Gastroesophageal sphincter (tissue), 4 donors: ENCODE measurements around the gene FGFR3. TPM values are rescaled to one million over a fixed set of nuclear protein-coding genes. Genes with fewer than 3 reads are reported as not detected.

Experiments
- ATAC-seq: fragments of 150-250 bp; one replicate; pipeline ENCODE4 v1.9.1; 2016; ENCODE audit warnings: mild to moderate bottlenecking, moderate library complexity
- H3K27ac ChIP-seq, 4 donors: fragments of 200-600 bp; sonication (generic) in 3 of 4; 1 replicate in 3 of 4; 2 replicates in 1 of 4; pipeline ENCODE4 v1.5.1; 2016 to 2019
- H3K27me3 ChIP-seq: fragments of 200-600 bp; sonication (generic); one replicate; pipeline ENCODE4 v1.5.1; 2019
- H3K36me3 ChIP-seq, 2 donors: fragments of 200-600 bp; sonication (generic); one replicate each; pipeline ENCODE4 v1.5.1; 2019; ENCODE audit warnings: control low read depth in 1 of 2
- H3K4me1 ChIP-seq, 3 donors: fragments of 200-600 bp; sonication (generic); 1 replicate in 2 of 3; 2 replicates in 1 of 3; pipeline ENCODE4 v1.5.1; 2016 to 2019; ENCODE audit warnings: control low read depth in 2 of 3
- H3K4me3 ChIP-seq, 2 donors: fragments of 200-600 bp; sonication (generic); one replicate each; pipeline ENCODE4 v1.5.1; 2019; ENCODE audit warnings: mild to moderate bottlenecking in 1 of 2, moderate library complexity in 1 of 2
- H3K9me3 ChIP-seq, 3 donors: fragments of 200-600 bp; sonication (generic); one replicate each; pipeline ENCODE4 v1.5.1; 2017 to 2019; ENCODE audit warnings: control low read depth in 2 of 3
- EP300 ChIP-seq: sonication (generic); formaldehyde crosslinking; IDR thresholded peaks from one replicate; pipeline ENCODE4 v1.6.1; 2017; ENCODE audit warnings: antibody characterized with exemption, mild to moderate bottlenecking
- POLR2A ChIP-seq, 2 donors: fragments of 450-650 bp; IDR thresholded peaks; one replicate each; pipeline ENCODE4 v1.6.1; 2017; ENCODE audit warnings: antibody characterized with exemption in 2 of 2, mild to moderate bottlenecking in 2 of 2, moderate library complexity in 1 of 2
- POLR2AphosphoS5 ChIP-seq: sonication (generic); formaldehyde crosslinking; IDR thresholded peaks from one replicate; pipeline ENCODE4 v1.6.1; 2017; ENCODE audit warnings: antibody characterized with exemption
- WGBS, 2 donors: methylation state at CpG; one replicate each; pipeline ENCODE4 v1.1.5; 2018; ENCODE audit warnings: low coverage in 1 of 2; 5-methylcytosine and 5-hydroxymethylcytosine counted together
- total RNA-seq, 4 donors: library from RNA; depleted of rRNA; stranded (reverse); fragments of >200 nt; gene quantifications; one replicate each; pipeline ENCODE4 v1.1.0, GENCODE V29; 2016
- TF ChIP-seq, protein P1 (sequence below), 4 experiments: fragments of 200-600 bp in 2 of 4; fragments of 450-650 bp in 2 of 4; sonication (generic) in 1 of 4; IDR thresholded peaks; one replicate each; pipeline ENCODE4 v1.5.1; 2017 to 2019; ENCODE audit warnings: antibody characterized with exemption in 4 of 4, mild to moderate bottlenecking in 2 of 4, moderate library complexity in 2 of 4

The FGFR3 gene
- total RNA-seq, 4 donors from 2014 or later, result 1.4 to 17.7 (median 1.8) TPM

DNA sequence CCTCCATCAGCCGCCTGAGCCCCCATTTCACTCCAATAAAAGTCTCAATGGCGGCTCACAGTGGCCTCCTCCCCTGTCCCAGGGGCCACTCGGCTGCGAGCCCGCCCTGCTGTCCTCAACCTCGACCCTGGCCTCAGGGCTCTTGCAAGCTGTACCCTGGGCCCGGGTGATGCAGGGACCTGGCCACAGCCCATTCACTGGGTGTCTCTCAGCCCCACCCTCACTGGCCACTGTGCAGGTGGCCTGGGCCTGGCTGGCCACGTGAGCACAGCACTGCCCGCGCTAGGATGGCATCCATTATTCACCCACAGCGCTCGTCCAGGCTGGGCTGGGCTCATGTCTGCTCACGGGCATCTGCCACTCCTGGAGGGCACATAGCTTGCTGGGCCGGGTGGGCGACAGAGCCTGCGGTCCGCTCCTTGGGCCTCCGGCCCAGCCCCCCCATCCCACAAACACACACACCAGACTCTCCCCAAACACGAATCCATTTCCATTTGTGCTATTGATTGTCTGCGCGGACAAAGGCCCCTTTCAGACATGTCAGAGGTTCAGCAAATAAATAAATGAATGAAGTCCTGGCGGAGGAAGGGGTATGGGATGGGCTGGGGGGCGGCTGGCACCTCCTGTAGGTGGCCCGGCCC is 16.5 kb upstream of the FGFR3 start:
- TF ChIP-seq POLR2A (IDR thresholded peaks at IDR 0.05), result no peak
- TF ChIP-seq, protein P1, sequence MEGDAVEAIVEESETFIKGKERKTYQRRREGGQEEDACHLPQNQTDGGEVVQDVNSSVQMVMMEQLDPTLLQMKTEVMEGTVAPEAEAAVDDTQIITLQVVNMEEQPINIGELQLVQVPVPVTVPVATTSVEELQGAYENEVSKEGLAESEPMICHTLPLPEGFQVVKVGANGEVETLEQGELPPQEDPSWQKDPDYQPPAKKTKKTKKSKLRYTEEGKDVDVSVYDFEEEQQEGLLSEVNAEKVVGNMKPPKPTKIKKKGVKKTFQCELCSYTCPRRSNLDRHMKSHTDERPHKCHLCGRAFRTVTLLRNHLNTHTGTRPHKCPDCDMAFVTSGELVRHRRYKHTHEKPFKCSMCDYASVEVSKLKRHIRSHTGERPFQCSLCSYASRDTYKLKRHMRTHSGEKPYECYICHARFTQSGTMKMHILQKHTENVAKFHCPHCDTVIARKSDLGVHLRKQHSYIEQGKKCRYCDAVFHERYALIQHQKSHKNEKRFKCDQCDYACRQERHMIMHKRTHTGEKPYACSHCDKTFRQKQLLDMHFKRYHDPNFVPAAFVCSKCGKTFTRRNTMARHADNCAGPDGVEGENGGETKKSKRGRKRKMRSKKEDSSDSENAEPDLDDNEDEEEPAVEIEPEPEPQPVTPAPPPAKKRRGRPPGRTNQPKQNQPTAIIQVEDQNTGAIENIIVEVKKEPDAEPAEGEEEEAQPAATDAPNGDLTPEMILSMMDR (IDR thresholded peaks at IDR 0.05), result no peak
- Histone ChIP-seq H3K4me1 (no peaks in the 10 kb centered on the region), H3K27ac (no peak overlapping the region), H3K9me3 (no peaks in the 10 kb centered on the region), H3K36me3 (no peaks in the 10 kb centered on the region), H3K4me3 (no peak overlapping the region), H3K27me3 (peaks cover 42% of the 10 kb centered on the region)
- 90 to 92% methylated on average over 2 of the region's 24 CpGs for WGBS, 2 donors
- no peak for ATAC-seq

DNA sequence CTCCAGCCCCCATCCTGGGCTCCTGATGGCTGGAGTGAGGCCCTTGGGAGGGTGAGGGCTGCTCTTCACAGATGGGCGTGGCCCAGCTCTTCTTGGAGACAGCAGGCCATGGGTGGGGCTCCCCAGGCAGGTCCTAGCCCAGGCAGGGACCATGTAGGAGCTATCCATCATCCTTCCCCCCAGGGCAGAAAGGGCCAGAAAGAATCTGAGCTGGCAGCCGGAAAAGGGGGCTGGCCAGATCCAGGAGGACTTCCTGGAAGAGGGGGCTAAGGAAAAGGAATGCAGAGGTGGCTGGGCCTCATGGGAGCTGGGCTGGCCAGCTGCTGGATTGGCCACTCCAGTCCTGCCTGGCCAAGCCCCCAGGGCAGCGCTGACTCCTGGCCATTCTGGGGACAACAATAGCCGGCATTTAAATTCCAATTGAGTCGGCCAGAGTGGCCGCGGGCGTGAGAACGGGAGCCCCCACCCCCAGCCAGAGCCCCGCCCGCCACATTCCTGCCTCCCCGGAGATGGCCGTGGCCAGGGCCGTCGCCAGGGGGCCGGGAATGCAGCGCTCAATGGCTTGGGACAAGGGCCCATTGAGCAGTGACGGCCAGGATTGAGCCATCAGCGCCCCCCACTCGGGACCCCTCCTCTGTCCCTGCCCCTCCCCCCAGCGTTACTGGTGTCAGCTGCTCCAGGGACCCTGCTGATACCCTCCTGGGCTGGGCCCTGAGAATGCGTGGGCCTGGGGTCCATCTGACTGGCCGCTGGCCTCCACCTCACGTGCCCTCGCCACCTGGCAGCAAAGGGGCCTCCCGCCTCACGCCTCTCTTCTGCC is 15.1 kb upstream of the FGFR3 start:
- ATAC-seq, result no peak
- Histone ChIP-seq H3K9me3 (no peaks in the 10 kb centered on the region), H3K4me1 (no peaks in the 10 kb centered on the region), H3K27me3 (peaks cover 28% of the 10 kb centered on the region), H3K4me3 (no peak overlapping the region), H3K27ac (no peak overlapping the region), H3K36me3 (no peaks in the 10 kb centered on the region)
- 90 to 100% methylated on average over 4 to 5 of the region's 27 CpGs for WGBS, 2 donors
- TF ChIP-seq POLR2A (IDR thresholded peaks at IDR 0.05) (no peak), EP300 (no peak), POLR2AphosphoS5 (no peak)
- TF ChIP-seq, protein P1 (IDR thresholded peaks at IDR 0.05), result no peak

DNA sequence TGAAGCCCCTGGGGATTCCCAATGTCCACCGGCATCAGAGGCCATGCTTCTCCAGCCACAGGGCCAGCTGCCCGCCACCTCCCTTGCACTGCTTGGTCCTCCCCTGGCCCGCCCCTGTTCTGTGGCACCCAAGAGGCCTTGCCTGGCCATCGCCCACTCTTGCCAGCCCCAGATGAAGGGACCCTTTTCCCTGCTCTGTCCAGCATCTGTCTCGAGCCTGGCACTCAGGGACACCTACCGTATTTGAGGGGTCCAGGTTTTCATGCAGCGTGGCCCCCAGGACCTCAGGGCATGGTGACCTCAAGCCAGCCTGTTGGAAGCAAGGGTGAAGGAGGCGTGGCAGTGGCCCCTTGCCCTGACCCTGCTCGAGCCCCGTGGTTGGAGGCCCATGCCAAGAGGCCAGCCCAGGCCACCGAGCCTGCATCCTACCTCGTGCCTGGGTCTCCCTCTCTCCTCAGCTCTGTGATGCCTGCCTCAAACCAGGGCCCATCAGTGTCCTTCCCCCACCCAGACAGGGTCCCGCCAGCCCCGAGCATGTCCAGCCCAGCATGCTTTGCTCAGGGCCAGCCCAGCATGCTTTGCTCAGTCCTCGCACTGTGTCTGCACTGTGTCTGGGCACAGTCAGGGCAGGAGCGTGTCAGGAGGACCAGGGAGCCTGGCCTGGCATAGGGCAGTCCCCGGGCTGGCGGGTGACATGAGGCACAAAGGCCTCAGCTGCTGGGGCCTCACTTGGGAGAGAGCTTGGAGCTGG is 14.3 kb upstream of the FGFR3 start:
- no peak for TF ChIP-seq EP300
- no peak for TF ChIP-seq POLR2AphosphoS5
- no peak for TF ChIP-seq POLR2A (IDR thresholded peaks at IDR 0.05)
- TF ChIP-seq, protein P1 (IDR thresholded peaks at IDR 0.05), result no peak
- WGBS, 2 donors, result 70 to 90% methylated on average over 3 to 5 of the region's 18 CpGs
- ATAC-seq, result no peak
- Histone ChIP-seq H3K27ac (no peak overlapping the region), H3K27me3 (peaks cover 28% of the 10 kb centered on the region), H3K4me3 (no peak overlapping the region), H3K4me1 (no peaks in the 10 kb centered on the region), H3K9me3 (no peaks in the 10 kb centered on the region), H3K36me3 (no peaks in the 10 kb centered on the region)

DNA sequence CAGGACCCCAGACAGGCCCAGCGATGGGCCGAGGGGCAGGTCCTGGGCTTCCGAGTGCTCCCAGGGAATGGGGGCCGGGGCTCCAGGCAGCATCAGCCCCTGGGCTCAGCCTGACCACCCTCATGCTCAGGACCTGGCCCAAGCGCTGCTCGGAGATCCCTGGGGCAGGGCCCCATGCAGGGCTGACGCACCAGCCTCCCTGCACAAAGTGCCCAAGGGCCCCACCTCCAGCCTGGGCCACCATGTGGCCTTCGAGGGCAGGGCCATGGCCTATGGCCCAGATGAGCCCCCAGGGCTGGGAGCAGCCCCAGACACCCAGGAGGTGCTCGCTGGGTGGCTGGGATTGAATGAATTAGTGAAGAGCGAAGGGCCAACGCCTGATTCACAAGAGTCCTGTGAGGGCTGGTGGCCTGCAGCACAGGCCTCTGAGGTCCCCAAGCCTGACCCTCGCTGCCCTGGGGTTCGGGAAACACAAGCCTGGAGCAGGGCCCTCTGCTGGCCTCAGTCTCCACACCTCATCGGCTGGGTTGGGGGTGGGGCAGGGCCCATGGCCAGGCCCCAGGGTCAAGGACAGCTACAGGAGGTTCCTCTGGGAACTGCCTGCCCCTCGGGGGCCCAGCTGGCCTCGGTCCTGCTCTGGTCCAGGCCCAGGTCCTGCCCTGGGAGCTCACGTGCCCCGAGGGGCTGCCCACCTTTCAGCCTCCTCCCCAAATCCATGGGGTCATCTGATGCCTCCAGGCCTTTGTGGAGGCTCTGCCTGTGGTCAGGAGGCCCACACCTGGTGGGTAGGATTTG is 13.3 kb upstream of the FGFR3 start:
- Histone ChIP-seq H3K27me3 (peaks cover 28% of the 10 kb centered on the region), H3K36me3 (no peaks in the 10 kb centered on the region), H3K4me1 (no peaks in the 10 kb centered on the region), H3K27ac (no peak overlapping the region), H3K4me3 (no peak overlapping the region), H3K9me3 (no peaks in the 10 kb centered on the region)
- no peak for ATAC-seq
- no peak for TF ChIP-seq POLR2AphosphoS5
- TF ChIP-seq, protein P1 (IDR thresholded peaks at IDR 0.05), result no peak
- WGBS, 2 donors, result 100% methylated on average over 2 of the region's 18 CpGs; no CpG with 5 or more reads in 1 of the 2 donors
